HCT116 (cell line): ENCODE data around the gene GRIK1. TPM values are rescaled to one million over a fixed set of nuclear protein-coding genes. Genes with fewer than 3 reads are reported as not detected.

ENCODE experiments used
- ATAC-seq: fragments of 200-7000 bp; cut with Tn5 transposase; 2 replicates; pipeline ENCODE4 v1.9.1; 2020; ENCODE audit warnings: mild to moderate bottlenecking, moderate library complexity
- BruUV-seq: library from RNA; stranded (reverse); fragments of 400-500 nt; replicated peaks from 2 replicates; lab custom pipeline; 2021; lab: Mats Ljungman, UMichigan
- CTCF ChIA-PET: fragments of 300-600 bp; sonication (Branson Sonifier 250); formaldehyde crosslinking; loops from one replicate; lab custom pipeline; 2021; ENCODE audit warnings: antibody characterized with exemption; lab: Charles Lee
- POLR2A ChIA-PET: fragments of 300-600, 350-600 bp; sonication (Branson Sonifier 250); formaldehyde crosslinking; loops from one replicate; lab custom pipeline; 2021; ENCODE audit warnings: antibody characterized with exemption; lab: Charles Lee
- RAD21 ChIA-PET, 2 experiments: fragments of 300-600 bp; sonication (Branson Sonifier 250); formaldehyde crosslinking; loops; one replicate each; lab custom pipeline; 2023; ENCODE audit warnings: low total read pairs in 2 of 2; ENCODE audit not compliant: uncharacterized antibody in 2 of 2, unreplicated experiment in 2 of 2, low non-redundant PET in 1 of 2; lab: Charles Lee
- DNase-seq: peaks from one replicate; pipeline ENCODE4 v3.0.0-alpha.2; 2010; ENCODE audit warnings: low read depth, low spot score
- H2AFZ ChIP-seq: fragments of 200-600 bp; shearing (Covaris generic), sonication (generic); 2 replicates; pipeline ENCODE4 v1.6.1; 2017; ENCODE audit warnings: low read depth, mixed run types, mixed read lengths, antibody characterized with exemption, low read length; ENCODE audit not compliant: poor library complexity, severe bottlenecking
- H3K27ac ChIP-seq: 2 replicates; pipeline ENCODE4 v1.5.1; 2012; ENCODE audit warnings: low read depth, low read length
- H3K27me3 ChIP-seq: fragments of 200-600 bp; sonication (generic); 2 replicates; pipeline ENCODE4 v1.6.1; 2016; ENCODE audit warnings: mixed run types, low read length, mixed read lengths; ENCODE audit not compliant: insufficient read depth
- H3K36me3 ChIP-seq, 2 experiments: fragments of 200-500 bp in 1 of 2; fragments of 200-600 bp in 1 of 2; sonication (Bioruptor generic) in 1 of 2; sonication (generic) in 1 of 2; 2 replicates each; pipeline versions ENCODE4 v1.5.1 to v1.6.1; 2014 to 2016; ENCODE audit warnings: low read length in 2 of 2, inconsistent platforms in 1 of 2, mixed read lengths in 1 of 2, mixed run types in 1 of 2; ENCODE audit not compliant: insufficient read depth in 2 of 2, control insufficient read depth in 1 of 2
- H3K4me1 ChIP-seq, 2 experiments: fragments of 200-600 bp in 1 of 2; sonication (generic) in 1 of 2; 2 replicates each; pipeline versions ENCODE4 v1.5.1 to v1.6.1; 2012 to 2017; ENCODE audit warnings: low read length in 2 of 2, inconsistent platforms in 1 of 2, mild to moderate bottlenecking in 1 of 2, mixed read lengths in 1 of 2, mixed run types in 1 of 2, moderate library complexity in 1 of 2; ENCODE audit not compliant: insufficient read depth in 2 of 2, control insufficient read depth in 1 of 2
- H3K4me2 ChIP-seq: fragments of 200-600 bp; sonication (generic); 2 replicates; pipeline ENCODE4 v1.6.1; 2017; ENCODE audit warnings: mixed run types, low read length, mixed read lengths
- H3K4me3 ChIP-seq, 2 experiments: fragments of 200-600 bp in 1 of 2; sonication (generic) in 1 of 2; replicated peaks in 1 of 2; 2 replicates each; pipeline ENCODE4 v1.5.1; 2011 to 2016; ENCODE audit warnings: low read length in 2 of 2, control low read depth in 1 of 2, low read depth in 1 of 2, mild to moderate bottlenecking in 1 of 2, mixed read lengths in 1 of 2, mixed run types in 1 of 2
- H3K79me2 ChIP-seq: fragments of 200-600 bp; sonication (generic); 2 replicates; pipeline ENCODE4 v1.6.1; 2017; ENCODE audit warnings: mild to moderate bottlenecking, mixed run types, low read length, moderate library complexity, mixed read lengths; ENCODE audit not compliant: insufficient read depth
- H3K9ac ChIP-seq: fragments of 200-600 bp; sonication (generic); 2 replicates; pipeline ENCODE4 v1.6.1; 2016; ENCODE audit warnings: low read length, mixed read lengths
- H3K9me2 ChIP-seq: fragments of 200-600 bp; sonication (generic), shearing (Covaris generic); 2 replicates; pipeline ENCODE4 v1.6.1; 2017; ENCODE audit warnings: mixed run types, mild to moderate bottlenecking, moderate library complexity; ENCODE audit not compliant: insufficient read depth
- H3K9me3 ChIP-seq, 2 experiments: fragments of 200-500 bp in 1 of 2; fragments of 200-600 bp in 1 of 2; sonication (Bioruptor generic) in 1 of 2; sonication (generic) in 1 of 2; 2 replicates each; pipeline ENCODE4 v1.6.1; 2014 to 2017; ENCODE audit warnings: low read length in 2 of 2, mixed read lengths in 2 of 2, inconsistent platforms in 1 of 2, low read depth in 1 of 2, mild to moderate bottlenecking in 1 of 2, mixed run types in 1 of 2, moderate library complexity in 1 of 2; ENCODE audit not compliant: control insufficient read depth in 1 of 2, insufficient read depth in 1 of 2
- H4K20me1 ChIP-seq: fragments of 200-600 bp; sonication (generic), shearing (Covaris generic); 2 replicates; pipeline ENCODE4 v1.6.1; 2017; ENCODE audit warnings: mixed run types, mild to moderate bottlenecking, moderate library complexity; ENCODE audit not compliant: insufficient read depth
- EZH2phosphoT487 ChIP-seq: fragments of 200-600 bp; IDR thresholded peaks from 2 replicates; pipeline ENCODE4 v1.6.1; 2018; ENCODE audit warnings: antibody characterized with exemption, borderline replicate concordance
- FOSL1 ChIP-seq: IDR thresholded peaks from 2 replicates; pipeline ENCODE4 v1.6.1; 2012; ENCODE audit warnings: low read depth
- POLR2A ChIP-seq: IDR thresholded peaks from 2 replicates; pipeline ENCODE4 v1.7.0; 2011; ENCODE audit warnings: borderline replicate concordance; ENCODE audit not compliant: insufficient read depth, insufficient read length; ENCODE audit errors: extremely low read depth
- POLR2AphosphoS5 ChIP-seq: IDR thresholded peaks from 2 replicates; pipeline ENCODE4 v1.6.1; 2011; ENCODE audit warnings: mild to moderate bottlenecking, low read depth, low read length, moderate library complexity
- SIN3A ChIP-seq: IDR thresholded peaks from 2 replicates; pipeline ENCODE4 v1.6.1; 2012; ENCODE audit warnings: low read depth
- SP1 ChIP-seq: IDR thresholded peaks from 2 replicates; pipeline ENCODE4 v1.6.1; 2012; ENCODE audit warnings: low read depth
- SRF ChIP-seq: IDR thresholded peaks from 2 replicates; pipeline ENCODE4 v1.6.1; 2012; ENCODE audit warnings: low read depth
- YY1 ChIP-seq: IDR thresholded peaks from 2 replicates; pipeline ENCODE4 v1.6.1; 2011; ENCODE audit warnings: low read length, low read depth, moderate library complexity, mild to moderate bottlenecking; ENCODE audit not compliant: insufficient replicate concordance; ENCODE audit errors: extremely low read depth
- ZNF274 ChIP-seq: fragments of 200-500 bp; sonication (Bioruptor generic); IDR thresholded peaks from 2 replicates; pipeline ENCODE4 v1.6.1; 2014; ENCODE audit warnings: mild to moderate bottlenecking, low read depth, low read length, inconsistent platforms
- intact Hi-C: fragments of 100-400 bp; cut with micrococcal nuclease; formaldehyde crosslinking; loops from 2 replicates; pipeline ENCODE4 v1.10.0; 2022
- total RNA-seq: library from RNA; stranded (reverse); gene quantifications from one replicate; pipeline ENCODE4 v1.2.1, GENCODE V29; 2021; ENCODE audit not compliant: unreplicated experiment
- TF ChIP-seq, protein P1 (sequence below), 3 experiments: fragments of 200-600 bp in 1 of 3; sonication (generic) in 1 of 3; IDR thresholded peaks in 2 of 3; conservative IDR thresholded peaks in 1 of 3; 2 replicates each; pipeline ENCODE4 v1.5.1; 2012 to 2017; ENCODE audit warnings: low read depth in 2 of 3, low read length in 2 of 3, antibody characterized with exemption in 1 of 3, borderline replicate concordance in 1 of 3, control low read depth in 1 of 3, mild to moderate bottlenecking in 1 of 3, mixed read lengths in 1 of 3, mixed run types in 1 of 3, moderate library complexity in 1 of 3; ENCODE audit not compliant: insufficient read depth in 1 of 3
- TF ChIP-seq, protein P2 (sequence below): IDR thresholded peaks from 2 replicates; pipeline ENCODE4 v1.6.1; 2012
- TF ChIP-seq, protein P3 (sequence below): IDR thresholded peaks from 2 replicates; pipeline ENCODE4 v1.6.1; 2012

Gene GRIK1
- total RNA-seq, 1 experiment from 2014 or later = not detected

DNA sequence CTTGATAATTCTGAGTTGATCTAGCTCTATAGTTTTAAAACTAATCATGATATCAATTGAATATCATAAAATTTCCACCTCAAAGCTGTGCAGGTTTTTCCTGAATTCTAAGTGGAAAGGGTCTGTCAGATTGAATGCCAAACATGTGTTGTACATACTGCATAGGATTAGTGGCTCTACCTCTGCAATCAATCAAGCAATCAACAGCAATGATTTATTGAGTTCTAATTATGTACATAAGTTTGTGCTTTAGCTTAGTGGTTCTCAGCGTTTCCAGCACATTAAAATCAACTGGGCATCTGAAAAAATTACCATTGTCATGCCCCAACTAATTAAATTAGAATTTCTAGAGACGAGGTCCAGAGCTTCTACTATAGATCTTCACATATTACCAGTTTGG lies 389.6 kb downstream of the GRIK1 start:
- no peaks in the 10 kb centered on the region for H4K20me1 ChIP-seq
- H3K4me1 ChIP-seq = no peaks in the 10 kb centered on the region
- RAD21 ChIA-PET = no interaction called here
- H2AFZ ChIP-seq = no peak overlapping the region
- DNase-seq (no peak), ATAC-seq (no peak)
- TF ChIP-seq SIN3A = no peak
- TF ChIP-seq POLR2AphosphoS5 = no peak
- no peak for TF ChIP-seq SP1
- TF ChIP-seq SRF = no peak
- no peak for TF ChIP-seq POLR2A
- TF ChIP-seq, protein P1, sequence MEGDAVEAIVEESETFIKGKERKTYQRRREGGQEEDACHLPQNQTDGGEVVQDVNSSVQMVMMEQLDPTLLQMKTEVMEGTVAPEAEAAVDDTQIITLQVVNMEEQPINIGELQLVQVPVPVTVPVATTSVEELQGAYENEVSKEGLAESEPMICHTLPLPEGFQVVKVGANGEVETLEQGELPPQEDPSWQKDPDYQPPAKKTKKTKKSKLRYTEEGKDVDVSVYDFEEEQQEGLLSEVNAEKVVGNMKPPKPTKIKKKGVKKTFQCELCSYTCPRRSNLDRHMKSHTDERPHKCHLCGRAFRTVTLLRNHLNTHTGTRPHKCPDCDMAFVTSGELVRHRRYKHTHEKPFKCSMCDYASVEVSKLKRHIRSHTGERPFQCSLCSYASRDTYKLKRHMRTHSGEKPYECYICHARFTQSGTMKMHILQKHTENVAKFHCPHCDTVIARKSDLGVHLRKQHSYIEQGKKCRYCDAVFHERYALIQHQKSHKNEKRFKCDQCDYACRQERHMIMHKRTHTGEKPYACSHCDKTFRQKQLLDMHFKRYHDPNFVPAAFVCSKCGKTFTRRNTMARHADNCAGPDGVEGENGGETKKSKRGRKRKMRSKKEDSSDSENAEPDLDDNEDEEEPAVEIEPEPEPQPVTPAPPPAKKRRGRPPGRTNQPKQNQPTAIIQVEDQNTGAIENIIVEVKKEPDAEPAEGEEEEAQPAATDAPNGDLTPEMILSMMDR (IDR thresholded peaks at IDR 0.05 in 2 of 3, conservative IDR thresholded peaks at IDR 0.05 in 1 of 3; ENCODE audit: borderline replicate concordance in 1 of 3, insufficient read depth in 1 of 3, low read depth in 2 of 3, low read length in 2 of 3) = no peak
- no peak for TF ChIP-seq YY1
- TF ChIP-seq, protein P2, sequence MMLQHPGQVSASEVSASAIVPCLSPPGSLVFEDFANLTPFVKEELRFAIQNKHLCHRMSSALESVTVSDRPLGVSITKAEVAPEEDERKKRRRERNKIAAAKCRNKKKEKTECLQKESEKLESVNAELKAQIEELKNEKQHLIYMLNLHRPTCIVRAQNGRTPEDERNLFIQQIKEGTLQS = no peak
- TF ChIP-seq, protein P3, sequence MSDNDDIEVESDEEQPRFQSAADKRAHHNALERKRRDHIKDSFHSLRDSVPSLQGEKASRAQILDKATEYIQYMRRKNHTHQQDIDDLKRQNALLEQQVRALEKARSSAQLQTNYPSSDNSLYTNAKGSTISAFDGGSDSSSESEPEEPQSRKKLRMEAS = no peak
- no peak for TF ChIP-seq EZH2phosphoT487
- no peak for TF ChIP-seq FOSL1
- TF ChIP-seq ZNF274 = no peak
- no peaks in the 10 kb centered on the region for H3K9me2 ChIP-seq
- intact Hi-C loops = no loop called here
- no peak overlapping the region for H3K4me2 ChIP-seq
- POLR2A ChIA-PET = no interaction called here
- CTCF ChIA-PET = no interaction called here
- H3K27ac ChIP-seq = no peak overlapping the region
- H3K79me2 ChIP-seq = no peaks in the 10 kb centered on the region
- H3K9ac ChIP-seq = no peak overlapping the region
- no peaks in the 10 kb centered on the region for H3K9me3 ChIP-seq
- no peak overlapping the region for H3K4me3 ChIP-seq
- H3K36me3 ChIP-seq = no peaks in the 10 kb centered on the region
- no TSS peak for BruUV-seq
- no peaks in the 10 kb centered on the region for H3K27me3 ChIP-seq
